Left ventricle myocardium superior (tissue), 1 donor: ENCODE data around the gene MICOS13. TPM values are rescaled to one million over a fixed set of nuclear protein-coding genes. Genes with fewer than 3 reads are reported as not detected.

Experiments
- ATAC-seq: fragments of 200-7000 bp; cut with Tn5 transposase; one replicate; pipeline ENCODE4 v1.9.1; 2020; ENCODE audit warnings: mild to moderate bottlenecking, moderate library complexity
- DNase-seq: peaks from one replicate; pipeline ENCODE4 v3.0.0-alpha.2; 2020
- intact Hi-C: fragments of 100-400 bp; cut with micrococcal nuclease; formaldehyde crosslinking; loops from one replicate; pipeline ENCODE4 v1.11.0; 2022
- total RNA-seq: library from RNA; stranded (reverse); fragmentation: NEBNext Ultra II Directional; extraction: Animal tissue kit (Norgen Biotek cat#: 25700); gene quantifications from one replicate; pipeline ENCODE4 v1.2.1, GENCODE V29; 2021
- donor health status: DM: no; HTN: yes; CAD: no; lungs with severe emphysema.

Gene MICOS13
- total RNA-seq, 1 donor from 2014 or later = 167 TPM

- intact Hi-C loops = no loop called here
- ATAC-seq (no peak), DNase-seq (no peak)
These were observed 36.3 kb downstream of the MICOS13 start for GRCh38 chr19:5644037-5644436.

- ATAC-seq = no peak
- no peak for DNase-seq
- intact Hi-C loops = no loop called here
These were observed 37.3 kb downstream of the MICOS13 start for GRCh38 chr19:5643060-5643459.

- DNase-seq (no peak), ATAC-seq (no peak)
- intact Hi-C loops = no loop called here
These were observed 38.1 kb downstream of the MICOS13 start for GRCh38 chr19:5642204-5642603.

- intact Hi-C loops = no loop called here
- DNase-seq = no peak
- ATAC-seq = no peak
These were observed 39.1 kb downstream of the MICOS13 start for GRCh38 chr19:5641171-5641570.

GRCh38 chr19:5637971-5638370 lies 42.3 kb downstream of the MICOS13 start:
- ATAC-seq (no peak), DNase-seq (no peak)
- intact Hi-C loops = no loop called here

- ATAC-seq = no peak
- intact Hi-C loops = no loop called here
- DNase-seq = no peak
These were observed 44.9 kb downstream of the MICOS13 start for GRCh38 chr19:5635427-5635826.

- ATAC-seq (no peak), DNase-seq (no peak)
- intact Hi-C loops = no loop called here
These were observed 47.7 kb downstream of the MICOS13 start for GRCh38 chr19:5632657-5633056.

- ATAC-seq (no peak), DNase-seq (no peak)
- intact Hi-C loops = no loop called here
These were observed 48.1 kb downstream of the MICOS13 start for GRCh38 chr19:5632241-5632612.

GRCh38 chr19:5631567-5632240 lies 48.6 kb downstream of the MICOS13 start:
- peak; percentile 12 for ATAC-seq
- intact Hi-C loops = no loop called here
- no peak for DNase-seq

GRCh38 chr19:5628919-5629481 lies 51.3 kb downstream of the MICOS13 start:
- DNase-seq (no peak), ATAC-seq (no peak)
- intact Hi-C loops = no loop called here

GRCh38 chr19:5628461-5628860 lies 51.9 kb downstream of the MICOS13 start:
- intact Hi-C loops = no loop called here
- ATAC-seq (no peak), DNase-seq (no peak)

Other genes with a start within 250 kb of the MICOS13 start
- gene ZNRF4, start 225.1 kb downstream of the MICOS13 start, total RNA-seq = not detected
- not detected for gene TINCR, start 112.6 kb downstream of the MICOS13 start, total RNA-seq
- 45.9 TPM for gene SAFB2, start 57.7 kb downstream of the MICOS13 start, total RNA-seq
- 66.6 TPM for gene SAFB, start 57.4 kb downstream of the MICOS13 start, total RNA-seq
- gene HSD11B1L, start 511 bp upstream of the MICOS13 start, total RNA-seq = 5.5 TPM
- gene RPL36, start 9.8 kb upstream of the MICOS13 start, total RNA-seq = 401 TPM
- 90.7 TPM for gene LONP1, start 39.6 kb upstream of the MICOS13 start, total RNA-seq
- gene CATSPERD, start 40.1 kb upstream of the MICOS13 start, total RNA-seq = not detected
- gene PRR22, start 104.2 kb upstream of the MICOS13 start, total RNA-seq = 0.84 TPM
- 14.3 TPM for gene DUS3L, start 110.6 kb upstream of the MICOS13 start, total RNA-seq
- gene NRTN, start 124.6 kb upstream of the MICOS13 start, total RNA-seq = 26.3 TPM
- not detected for gene FUT6, start 159.2 kb upstream of the MICOS13 start, total RNA-seq
- not detected for gene FUT3, start 170.9 kb upstream of the MICOS13 start, total RNA-seq
- not detected for gene FUT5, start 190.0 kb upstream of the MICOS13 start, total RNA-seq
- 558 TPM for gene NDUFA11, start 223.3 kb upstream of the MICOS13 start, total RNA-seq
- 2.2 TPM for gene VMAC, start 224.4 kb upstream of the MICOS13 start, total RNA-seq
- gene CAPS, start 233.7 kb upstream of the MICOS13 start, total RNA-seq = 4.1 TPM